GM20000 (cell line): Measurements from ENCODE around the gene CDK5R2.
"Not testable (repeated sequence)": the region's sequence is repeated elsewhere in the genome, so short reads cannot be mapped to it uniquely, and the experiment has no call there.

ENCODE experiments used
- DNase-seq: peaks from one replicate; pipeline ENCODE4 v3.0.0; 2012; ENCODE audit warnings: low spot score
- CTCF ChIP-seq: IDR thresholded peaks from 2 replicates; pipeline ENCODE4 v1.5.1; 2012; ENCODE audit warnings: mild to moderate bottlenecking, control low read depth; ENCODE audit errors: extremely low read depth, missing control alignments

The CDK5R2 gene

GRCh38 chr2:218959141-218959731 is at the start of gene CDK5R2:
CDK5R2 (plus strand) TSS chr2:218959666; CDS start chr2:218959821, 155 bp downstream.
- TF ChIP-seq CTCF, result no peak
- peak; percentile 100 for DNase-seq

- no peak for TF ChIP-seq CTCF
- no peak for DNase-seq
Measured at GRCh38 chr2:218910741-218911140, 48.7 kb upstream of the CDK5R2 start.

GRCh38 chr2:218920504-218920903 is 39.0 kb upstream of the CDK5R2 start:
- TF ChIP-seq CTCF, result no peak
- no peak for DNase-seq

- no peak for TF ChIP-seq CTCF
- no peak for DNase-seq
Measured at GRCh38 chr2:218924757-218925156, 34.7 kb upstream of the CDK5R2 start.

- DNase-seq, result no peak
- TF ChIP-seq CTCF, result no peak
Measured at GRCh38 chr2:218925434-218925833, 34.0 kb upstream of the CDK5R2 start.

GRCh38 chr2:218927422-218927821 is 32.0 kb upstream of the CDK5R2 start:
- no peak for TF ChIP-seq CTCF
- no peak for DNase-seq

GRCh38 chr2:218927876-218928275 is 31.6 kb upstream of the CDK5R2 start:
- no peak for TF ChIP-seq CTCF
- no peak for DNase-seq

GRCh38 chr2:218930488-218930887 is 29.0 kb upstream of the CDK5R2 start:
- not testable (repeated sequence) for DNase-seq

- not testable (repeated sequence) for DNase-seq
Measured at GRCh38 chr2:218931751-218932150, 27.7 kb upstream of the CDK5R2 start.
